ENCODE data around the gene WNT5B. TPM values are rescaled to one million over a fixed set of nuclear protein-coding genes. Genes with fewer than 3 reads are reported as not detected.

Gene WNT5B
- total and polyA plus RNA-seq, 2 of the 8 experiments (the other 6 are each of a cell fraction or from before 2014, with no cell fraction given): 0.91 to 1.2 TPM

DNA sequence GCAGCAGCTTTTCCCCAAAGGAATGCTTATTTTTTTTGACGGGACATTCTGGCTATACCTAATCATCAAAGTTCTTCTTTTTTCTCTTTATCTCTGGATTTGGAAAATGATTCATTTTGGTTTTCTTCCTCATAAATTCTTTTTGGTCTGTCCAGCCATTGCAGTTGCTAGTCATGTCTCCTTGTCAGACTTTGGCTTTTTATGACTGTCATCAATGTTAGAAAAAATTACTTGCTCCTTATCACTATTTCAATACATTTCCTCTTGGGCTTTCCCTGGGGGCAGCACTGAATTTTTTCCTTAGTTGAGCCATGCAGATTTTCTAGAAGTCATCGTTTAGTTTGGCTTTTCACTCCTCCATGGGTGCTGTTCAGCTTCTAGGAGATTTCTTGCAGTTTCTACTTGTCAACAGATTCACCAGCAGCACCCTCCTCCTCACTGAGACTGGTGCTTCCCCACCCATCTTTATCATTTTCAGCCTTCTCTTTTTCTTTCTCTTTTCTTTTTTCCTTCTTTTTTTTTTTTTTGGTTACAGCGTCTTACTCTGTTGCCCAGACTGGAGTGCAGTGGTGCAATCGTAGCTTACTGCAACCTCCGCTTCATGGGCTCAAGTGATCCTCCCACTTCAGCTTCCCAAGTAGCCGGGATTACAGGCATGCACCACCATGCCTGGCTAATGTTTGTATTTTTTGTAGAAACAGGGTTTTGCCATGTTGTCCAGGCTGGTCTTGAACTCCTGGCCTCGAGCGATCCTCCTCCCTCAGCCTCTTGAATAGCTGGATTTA lies 67.0 kb downstream of the WNT5B start:
- 83% methylated on average over 7 of the region's 8 CpGs; no CpG with 5 or more reads in 1 of the 2 experiments for WGBS, 2 experiments (ENCODE audit: extremely low coverage in 1 of 2, insufficient coverage in 1 of 2, insufficient read length in 1 of 2, insufficient replicate concordance in 2 of 2, low coverage in 1 of 2, low lambda C conversion rate in 2 of 2, missing lambda C conversion rate in 1 of 2)
- Histone ChIP-seq H3K27ac (ENCODE audit: low read depth, low read length) (no peak overlapping the region), H3K23ac (ENCODE audit: insufficient read length) (no peak overlapping the region), H3K9me3 (ENCODE audit: insufficient read depth in 2 of 2, low read depth in 1 of 2, low read length in 1 of 2) (no peaks in the 10 kb centered on the region), H2AK5ac (ENCODE audit: low read depth, low read length) (no peak overlapping the region), H3K14ac (ENCODE audit: insufficient read length) (no peak overlapping the region), H4K20me1 (replicated peaks in 1 of 2; ENCODE audit: control insufficient read depth in 1 of 2, insufficient read depth in 2 of 2, low read length in 2 of 2) (peaks cover 2 to 20% of the 10 kb centered on the region in 2 experiments), H3K4me2 (ENCODE audit: insufficient read depth in 1 of 2, low read depth in 2 of 2, low read length in 2 of 2) (no peak overlapping the region), H4K91ac (replicated peaks; ENCODE audit: insufficient read length, low read length) (no peak overlapping the region), H4K5ac (ENCODE audit: insufficient read length, low read depth, low read length) (no peak overlapping the region), H3K23me2 (ENCODE audit: low read depth, low read length) (no peaks in the 10 kb centered on the region), H2BK15ac (ENCODE audit: low read length) (no peak overlapping the region), H3K4me1 (replicated peaks in 1 of 4; ENCODE audit: control insufficient read depth in 3 of 4, insufficient read depth in 4 of 4, low read length in 3 of 4) (peaks cover 0 to 2% (median 0%) of the 10 kb centered on the region in 4 experiments; a peak in 2 of 7 replicates), H2BK120ac (replicated peaks; ENCODE audit: low read depth, low read length) (no peak overlapping the region), H4K8ac (ENCODE audit: extremely low read depth, insufficient read depth, low read length) (no peak overlapping the region), H3K79me1 (ENCODE audit: low read depth, low read length) (peaks cover 4% of the 10 kb centered on the region), H3K18ac (ENCODE audit: extremely low read depth, low read length) (no peak overlapping the region), H2BK12ac (ENCODE audit: low read depth, low read length) (no peak overlapping the region), H3K9ac (replicated peaks in 1 of 4; ENCODE audit: extremely low read depth in 1 of 4, low read depth in 3 of 4, low read length in 3 of 4) (no peak overlapping the region), H2BK20ac (ENCODE audit: low read length) (no peak overlapping the region), H2AFZ (ENCODE audit: low read length) (no peak overlapping the region), H3K36me3 (ENCODE audit: control insufficient read depth in 2 of 4, insufficient read depth in 4 of 4, low read length in 3 of 4) (no peaks in the 10 kb centered on the region), H3K4ac (replicated peaks; ENCODE audit: insufficient read length, low read depth, low read length) (no peak overlapping the region), H2BK5ac (ENCODE audit: low read depth, low read length) (no peak overlapping the region), H3K27me3 (replicated peaks in 1 of 4; ENCODE audit: control insufficient read depth in 3 of 4, extremely low read depth in 1 of 4, insufficient read depth in 3 of 4, low read length in 3 of 4) (no peaks in the 10 kb centered on the region), H3K56ac (replicated peaks; ENCODE audit: insufficient read length, low read depth, low read length) (no peak overlapping the region), H3K79me2 (ENCODE audit: control insufficient read depth in 1 of 2, insufficient read depth in 2 of 2, low read length in 2 of 2) (peaks cover 26 to 96% of the 10 kb centered on the region in 2 experiments), H3K4me3 (ENCODE audit: extremely low read depth in 1 of 4, insufficient read depth in 2 of 4, low read depth in 3 of 4, low read length in 4 of 4) (no peak overlapping the region)
- no peak for FAIRE-seq
- ChIA-PET POLR2A (ENCODE audit: partially characterized antibody) (interaction anchor here (1.1 kb wide), 1 partner anchor 35 kb away, joined by 3 read pairs; no protein-coding TSS in a partner anchor), CTCF (ENCODE audit: partially characterized antibody) (interaction anchor here (1.0 to 1.5 kb wide), 3 partner anchors 14 to 65 kb away, joined by 3 read pairs; no protein-coding TSS in a partner anchor)
- TF ChIP-seq, protein P1, sequence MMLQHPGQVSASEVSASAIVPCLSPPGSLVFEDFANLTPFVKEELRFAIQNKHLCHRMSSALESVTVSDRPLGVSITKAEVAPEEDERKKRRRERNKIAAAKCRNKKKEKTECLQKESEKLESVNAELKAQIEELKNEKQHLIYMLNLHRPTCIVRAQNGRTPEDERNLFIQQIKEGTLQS (IDR thresholded peaks at IDR 0.05; ENCODE audit: insufficient read depth, low read depth, low read length): no peak
- TF ChIP-seq SIX5 (IDR thresholded peaks at IDR 0.05; ENCODE audit: low read depth, low read length): no peak
- TF ChIP-seq PHF8 (conservative IDR thresholded peaks at IDR 0.05; ENCODE audit: low read depth, low read length): no peak
- no peak for TF ChIP-seq GABPA (IDR thresholded peaks at IDR 0.05; ENCODE audit: borderline replicate concordance, insufficient read depth, low read length)
- no peak for TF ChIP-seq JUND (IDR thresholded peaks at IDR 0.05; ENCODE audit: low read length)
- TF ChIP-seq SUZ12 (IDR thresholded peaks at IDR 0.05; ENCODE audit: low read length): no peak
- no peak for TF ChIP-seq ASH2L (IDR thresholded peaks at IDR 0.05; ENCODE audit: low read length)
- no peak for TF ChIP-seq TEAD4 (IDR thresholded peaks at IDR 0.05; ENCODE audit: low read depth, low read length)
- no peak for DNase-seq (ENCODE audit: low read depth in 1 of 2, low spot score in 2 of 2)

Measured in H1 (cell line).